T47D (cell line): ENCODE data around the gene C1orf21.

Experiments
- DNase-seq, 2 experiments: peaks; one replicate each; pipeline versions ENCODE4 v3.0.0 to v3.0.0-alpha.2; 2011 to 2012; ENCODE audit warnings: low read depth in 1 of 2, low spot score in 1 of 2
- JUND ChIP-seq: IDR thresholded peaks from 2 replicates; pipeline ENCODE4 v1.6.1; 2012; ENCODE audit warnings: low read depth
- in situ Hi-C: cut with HindIII; loops from 2 replicates; pipeline ENCODE4 v1.10.0; 2016; ENCODE audit warnings: low sequenced_read_pairs, low pct_unique_long_range_greater_than_20kb

Gene C1orf21

GRCh38 chr1:184472136-184472535 lies 85.3 kb downstream of the C1orf21 start:
- in situ Hi-C loops: no loop called here
- TF ChIP-seq JUND: no peak
- no peak for DNase-seq

- in situ Hi-C loops: no loop called here
Observed at GRCh38 chr1:184473176-184473966, 86.5 kb downstream of the C1orf21 start.

GRCh38 chr1:184476187-184476586 lies 89.4 kb downstream of the C1orf21 start:
- DNase-seq: no peak
- in situ Hi-C loops: no loop called here
- TF ChIP-seq JUND: no peak

More at GRCh38 chr1:184473176-184473966, 86.5 kb downstream of the C1orf21 start:
- TF ChIP-seq JUND: no peak
- DNase-seq: peak in 1 of 2 experiments; percentile 55

GRCh38 chr1:184479435-184480167 lies 92.8 kb downstream of the C1orf21 start:
- no peak for DNase-seq
- in situ Hi-C loops: no loop called here
- no peak for TF ChIP-seq JUND

- in situ Hi-C loops: no loop called here
- DNase-seq: no peak
- no peak for TF ChIP-seq JUND
Observed at GRCh38 chr1:184480736-184481135, 93.9 kb downstream of the C1orf21 start.

GRCh38 chr1:184482136-184482535 lies 95.3 kb downstream of the C1orf21 start:
- TF ChIP-seq JUND: no peak
- in situ Hi-C loops: no loop called here
- DNase-seq: no peak

GRCh38 chr1:184483101-184483683 lies 96.4 kb downstream of the C1orf21 start:
- TF ChIP-seq JUND: no peak
- peak in 1 of 2 experiments; percentile 74 for DNase-seq
- in situ Hi-C loops: no loop called here

GRCh38 chr1:184485751-184486723 lies 99.2 kb downstream of the C1orf21 start:
- no peak for DNase-seq
- in situ Hi-C loops: no loop called here
- no peak for TF ChIP-seq JUND

GRCh38 chr1:184486761-184487445 lies 100.1 kb downstream of the C1orf21 start:
- no peak for TF ChIP-seq JUND
- in situ Hi-C loops: no loop called here
- no peak for DNase-seq

GRCh38 chr1:184487531-184488193 lies 100.8 kb downstream of the C1orf21 start:
- DNase-seq: no peak
- in situ Hi-C loops: no loop called here
- no peak for TF ChIP-seq JUND

- no peak for TF ChIP-seq JUND
- no peak for DNase-seq
- in situ Hi-C loops: no loop called here
Observed at GRCh38 chr1:184489908-184490307, 103.1 kb downstream of the C1orf21 start.
